Neural progenitor cell (in vitro differentiated cells): ENCODE data around the gene GPBP1. TPM values are rescaled to one million over a fixed set of nuclear protein-coding genes. Genes with fewer than 3 reads are reported as not detected.

Source experiments
- DNase-seq: peaks from one replicate; pipeline ENCODE4 v3.0.0-alpha.2; 2016; ENCODE audit warnings: low spot score
- H2AFZ ChIP-seq: fragments of 200-600 bp; sonication (generic); replicated peaks from 2 replicates; pipeline ENCODE4 v1.6.1; 2016; ENCODE audit warnings: antibody characterized with exemption
- H3F3A ChIP-seq: fragments of 200-600 bp; sonication (generic); 2 replicates; pipeline ENCODE4 v1.6.1; 2016; ENCODE audit warnings: antibody characterized with exemption, low read depth
- H3K27ac ChIP-seq: fragments of 200-600 bp; sonication (generic); 2 replicates; pipeline ENCODE4 v1.5.1; 2016; ENCODE audit warnings: mild to moderate bottlenecking
- H3K27me3 ChIP-seq: fragments of 200-600 bp; sonication (generic); 2 replicates; pipeline ENCODE4 v1.6.1; 2016; ENCODE audit warnings: mild to moderate bottlenecking, moderate library complexity
- H3K36me3 ChIP-seq: fragments of 200-600 bp; sonication (generic); 2 replicates; pipeline ENCODE4 v1.5.1; 2016
- H3K4me1 ChIP-seq: fragments of 200-600 bp; sonication (generic); 2 replicates; pipeline ENCODE4 v1.6.1; 2016; ENCODE audit warnings: mixed run types
- H3K4me2 ChIP-seq: fragments of 200-600 bp; sonication (generic); 2 replicates; pipeline ENCODE4 v1.6.1; 2016
- H3K4me3 ChIP-seq: fragments of 200-600 bp; sonication (generic); 2 replicates; pipeline ENCODE4 v1.5.1; 2016
- H3K79me2 ChIP-seq: fragments of 200-600 bp; sonication (generic); 2 replicates; pipeline ENCODE4 v1.6.1; 2016; ENCODE audit warnings: low read depth
- H3K9ac ChIP-seq: fragments of 200-600 bp; sonication (generic); 2 replicates; pipeline ENCODE4 v1.6.1; 2016
- H3K9me3 ChIP-seq: fragments of 200-600 bp; sonication (generic); 2 replicates; pipeline ENCODE4 v1.5.1; 2016; ENCODE audit warnings: low read depth
- H4K20me1 ChIP-seq: fragments of 200-600 bp; sonication (generic); 2 replicates; pipeline ENCODE4 v1.6.1; 2016; ENCODE audit warnings: low read depth
- H3K27ac Mint-ChIP-seq: 3 replicates; pipeline ENCODE4 v1.8.0; 2021; ENCODE audit warnings: mixed read lengths
- H3K27me3 Mint-ChIP-seq: 2 replicates; pipeline ENCODE4 v1.8.0; 2022; ENCODE audit warnings: low read depth, mild to moderate bottlenecking, inconsistent platforms, moderate library complexity, mixed read lengths; ENCODE audit not compliant: insufficient read depth
- H3K36me3 Mint-ChIP-seq: 3 replicates; pipeline ENCODE4 v1.8.0; 2021; ENCODE audit warnings: mixed read lengths
- H3K4me1 Mint-ChIP-seq: 3 replicates; pipeline ENCODE4 v1.8.0; 2021; ENCODE audit warnings: mixed read lengths
- H3K4me3 Mint-ChIP-seq: 3 replicates; pipeline ENCODE4 v1.8.0; 2021; ENCODE audit warnings: mild to moderate bottlenecking, moderate library complexity, mixed read lengths
- H3K9me3 Mint-ChIP-seq: 3 replicates; pipeline ENCODE4 v1.8.0; 2020; ENCODE audit warnings: mixed read lengths
- EZH2 ChIP-seq: fragments of 200-600 bp; sonication (generic); IDR thresholded peaks from 2 replicates; pipeline ENCODE4 v1.6.1; 2017; ENCODE audit warnings: antibody characterized with exemption, mild to moderate bottlenecking, moderate library complexity
- EZH2phosphoT487 ChIP-seq: fragments of 200-600 bp; sonication (generic); IDR thresholded peaks from 2 replicates; pipeline ENCODE4 v1.6.1; 2017; ENCODE audit warnings: antibody characterized with exemption
- total RNA-seq: library from RNA; depleted of rRNA; stranded (reverse); fragments of >200 nt; gene quantifications from 2 replicates; pipeline ENCODE4 v1.2.3, GENCODE V29; 2015; ENCODE audit warnings: low replicate concordance
- TF ChIP-seq, protein P1 (sequence below): fragments of 200-600 bp; sonication (generic); IDR thresholded peaks from 2 replicates; pipeline ENCODE4 v1.5.1; 2017; ENCODE audit warnings: antibody characterized with exemption, mild to moderate bottlenecking

The GPBP1 gene
- total RNA-seq, 1 donor from 2014 or later, result 321 TPM

DNA sequence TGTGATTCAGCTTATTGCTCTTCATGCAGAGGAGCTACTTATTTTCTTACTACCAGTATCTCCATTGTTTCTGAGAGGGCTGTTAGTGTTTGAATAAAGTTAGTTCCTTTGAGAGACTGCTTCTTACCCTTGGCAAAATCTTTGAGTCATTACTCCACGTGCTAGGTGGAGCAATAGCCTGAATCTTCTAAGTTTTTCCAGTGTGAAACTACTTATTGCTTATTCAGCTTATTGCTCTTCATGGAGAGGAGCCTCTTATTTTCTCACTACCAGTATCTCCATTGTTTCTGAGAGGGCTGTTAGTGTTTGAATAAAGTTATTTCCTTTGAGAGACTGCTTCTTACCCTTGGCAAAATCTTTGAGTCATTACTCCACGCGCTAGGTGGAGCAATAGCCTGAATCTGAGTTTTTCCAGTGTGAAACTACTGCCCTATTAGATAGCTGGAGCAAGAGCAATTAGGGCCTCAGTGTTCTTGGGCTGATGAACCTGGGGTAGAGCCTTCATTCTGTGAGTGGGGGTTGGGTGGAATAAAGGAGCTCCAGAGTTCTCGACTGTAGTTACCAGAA, 41.9 kb downstream of the GPBP1 start:
- no peak overlapping the region for H3K9ac ChIP-seq
- no peaks in the 10 kb centered on the region for H3K9me3 ChIP-seq
- H3K4me1 ChIP-seq, result no peaks in the 10 kb centered on the region
- Mint-ChIP-seq H3K27me3 (no peaks in the 10 kb centered on the region), H3K27ac (peak overlapping the region; percentile 57), H3K4me1 (no peaks in the 10 kb centered on the region), H3K9me3 (no peaks in the 10 kb centered on the region), H3K4me3 (no peak overlapping the region), H3K36me3 (peaks cover 28% of the 10 kb centered on the region)
- peaks cover 12% of the 10 kb centered on the region for H3K36me3 ChIP-seq
- H3K4me3 ChIP-seq, result no peak overlapping the region
- H3K4me2 ChIP-seq, result no peak overlapping the region
- no peak for DNase-seq
- H4K20me1 ChIP-seq, result peaks cover 88% of the 10 kb centered on the region
- no peaks in the 10 kb centered on the region for H3K27me3 ChIP-seq
- peaks cover 17% of the 10 kb centered on the region for H3F3A ChIP-seq
- H2AFZ ChIP-seq, result no peak overlapping the region
- no peak for TF ChIP-seq EZH2
- no peak for TF ChIP-seq EZH2phosphoT487
- TF ChIP-seq, protein P1, sequence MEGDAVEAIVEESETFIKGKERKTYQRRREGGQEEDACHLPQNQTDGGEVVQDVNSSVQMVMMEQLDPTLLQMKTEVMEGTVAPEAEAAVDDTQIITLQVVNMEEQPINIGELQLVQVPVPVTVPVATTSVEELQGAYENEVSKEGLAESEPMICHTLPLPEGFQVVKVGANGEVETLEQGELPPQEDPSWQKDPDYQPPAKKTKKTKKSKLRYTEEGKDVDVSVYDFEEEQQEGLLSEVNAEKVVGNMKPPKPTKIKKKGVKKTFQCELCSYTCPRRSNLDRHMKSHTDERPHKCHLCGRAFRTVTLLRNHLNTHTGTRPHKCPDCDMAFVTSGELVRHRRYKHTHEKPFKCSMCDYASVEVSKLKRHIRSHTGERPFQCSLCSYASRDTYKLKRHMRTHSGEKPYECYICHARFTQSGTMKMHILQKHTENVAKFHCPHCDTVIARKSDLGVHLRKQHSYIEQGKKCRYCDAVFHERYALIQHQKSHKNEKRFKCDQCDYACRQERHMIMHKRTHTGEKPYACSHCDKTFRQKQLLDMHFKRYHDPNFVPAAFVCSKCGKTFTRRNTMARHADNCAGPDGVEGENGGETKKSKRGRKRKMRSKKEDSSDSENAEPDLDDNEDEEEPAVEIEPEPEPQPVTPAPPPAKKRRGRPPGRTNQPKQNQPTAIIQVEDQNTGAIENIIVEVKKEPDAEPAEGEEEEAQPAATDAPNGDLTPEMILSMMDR, result no peak
- peak overlapping the region; percentile 11 for H3K27ac ChIP-seq
- peaks cover 100% of the 10 kb centered on the region for H3K79me2 ChIP-seq

DNA sequence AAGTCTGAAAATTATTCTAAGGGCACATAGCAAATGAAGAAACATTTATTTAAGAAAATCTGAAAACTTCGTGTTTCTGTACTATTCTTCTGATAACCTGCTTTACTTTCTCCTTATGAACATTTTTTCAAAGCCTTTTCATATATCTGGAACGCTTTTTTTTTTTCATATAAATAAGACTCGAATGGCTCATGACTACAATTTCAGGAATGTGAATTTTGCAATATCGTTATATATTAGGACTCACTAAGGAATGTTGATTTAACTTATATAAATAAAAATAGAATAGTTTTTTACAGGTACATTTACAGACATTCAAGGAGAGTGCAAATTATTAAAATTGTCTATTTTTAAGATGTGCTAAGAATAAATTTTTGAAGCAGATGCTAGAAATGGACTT, 42.9 kb downstream of the GPBP1 start:
- Histone ChIP-seq H3K36me3 (peaks cover 15% of the 10 kb centered on the region), H3K27me3 (no peaks in the 10 kb centered on the region), H3F3A (peaks cover 17% of the 10 kb centered on the region), H3K4me1 (no peaks in the 10 kb centered on the region), H3K27ac (no peak overlapping the region), H3K9me3 (no peaks in the 10 kb centered on the region), H2AFZ (no peak overlapping the region), H4K20me1 (peaks cover 92% of the 10 kb centered on the region), H3K79me2 (peaks cover 100% of the 10 kb centered on the region), H3K4me3 (no peak overlapping the region), H3K4me2 (no peak overlapping the region), H3K9ac (no peak overlapping the region)
- no peaks in the 10 kb centered on the region for H3K4me1 Mint-ChIP-seq
- H3K27me3 Mint-ChIP-seq, result no peaks in the 10 kb centered on the region
- H3K9me3 Mint-ChIP-seq, result no peaks in the 10 kb centered on the region
- H3K4me3 Mint-ChIP-seq, result no peak overlapping the region
- peaks cover 21% of the 10 kb centered on the region for H3K36me3 Mint-ChIP-seq
- TF ChIP-seq EZH2 (no peak), EZH2phosphoT487 (no peak)
- TF ChIP-seq, protein P1, result no peak
- H3K27ac Mint-ChIP-seq, result no peak overlapping the region
- DNase-seq, result no peak

DNA sequence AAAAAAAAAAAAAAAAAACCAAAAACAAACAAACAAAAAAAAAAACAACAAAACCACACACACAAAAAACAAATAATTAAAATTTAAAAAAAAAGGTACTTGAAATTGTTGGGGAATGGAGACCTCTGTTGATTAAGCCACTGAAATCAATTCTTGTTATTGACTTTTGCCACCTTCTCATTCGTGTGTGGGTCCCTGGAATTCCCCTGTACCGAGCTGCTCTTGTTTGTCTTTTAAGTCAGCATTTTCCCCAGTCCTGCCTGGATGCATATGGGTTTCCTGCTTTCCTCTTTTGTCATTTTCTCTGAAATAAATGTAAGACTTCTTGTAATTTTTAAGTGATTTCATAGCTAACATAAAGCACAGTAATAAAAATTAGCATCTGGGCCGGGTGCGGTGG, 45.5 kb downstream of the GPBP1 start:
- H3K79me2 ChIP-seq, result peaks cover 100% of the 10 kb centered on the region
- H3K4me3 ChIP-seq, result no peak overlapping the region
- no peaks in the 10 kb centered on the region for H3K4me1 Mint-ChIP-seq
- H2AFZ ChIP-seq, result no peak overlapping the region
- H3K27ac ChIP-seq, result no peak overlapping the region
- H3K4me1 ChIP-seq, result no peaks in the 10 kb centered on the region
- H3K36me3 Mint-ChIP-seq, result peaks cover 20% of the 10 kb centered on the region
- H3K9me3 ChIP-seq, result no peaks in the 10 kb centered on the region
- DNase-seq, result no peak
- TF ChIP-seq, protein P1, result no peak
- TF ChIP-seq EZH2, result no peak
- no peak for TF ChIP-seq EZH2phosphoT487
- H3K4me2 ChIP-seq, result no peak overlapping the region
- no peaks in the 10 kb centered on the region for H3K27me3 ChIP-seq
- H4K20me1 ChIP-seq, result peaks cover 86% of the 10 kb centered on the region
- no peak overlapping the region for H3K9ac ChIP-seq
- H3K36me3 ChIP-seq, result peaks cover 17% of the 10 kb centered on the region
- H3K9me3 Mint-ChIP-seq, result no peaks in the 10 kb centered on the region
- H3K4me3 Mint-ChIP-seq, result no peak overlapping the region
- H3F3A ChIP-seq, result peaks cover 17% of the 10 kb centered on the region
- no peak overlapping the region for H3K27ac Mint-ChIP-seq
- no peaks in the 10 kb centered on the region for H3K27me3 Mint-ChIP-seq
